Activated T-cell treated with anti-CD3 and anti-CD28 coated beads, Interleukin-2, amount 50 U/mL, for 4 hours (primary cell): Measurements from ENCODE around the gene C6orf141. TPM values are rescaled to one million over a fixed set of nuclear protein-coding genes. Genes with fewer than 3 reads are reported as not detected.

Experiments used
- ATAC-seq, 2 donors: fragments of 200-7000 bp; cut with Tn5 transposase; one replicate each; pipeline ENCODE4 v1.10.0; 2021
- DNase-seq: peaks from one replicate; pipeline ENCODE4 v3.0.0-alpha.2; 2020
- H3K27me3 Mint-ChIP-seq: one replicate; pipeline ENCODE4 v1.8.0; 2021; ENCODE audit warnings: low read depth, mixed read lengths
- H3K36me3 Mint-ChIP-seq: one replicate; pipeline ENCODE4 v1.8.0; 2022; ENCODE audit warnings: mixed read lengths; ENCODE audit not compliant: insufficient read depth
- H3K4me1 Mint-ChIP-seq: one replicate; pipeline ENCODE4 v1.8.0; 2021; ENCODE audit warnings: low read depth, mixed read lengths
- H3K4me3 Mint-ChIP-seq: one replicate; pipeline ENCODE4 v1.8.0; 2021; ENCODE audit warnings: mild to moderate bottlenecking, moderate library complexity, mixed read lengths
- H3K9me3 Mint-ChIP-seq: one replicate; pipeline ENCODE4 v1.8.0; 2021; ENCODE audit warnings: mixed read lengths
- total RNA-seq, 3 donors: library from RNA; stranded (reverse); gene quantifications; one replicate each; pipeline ENCODE4 v1.2.1, GENCODE V29; 2021

C6orf141 gene
- total RNA-seq, 3 donors from 2014 or later = 0.25 TPM; not detected in 2

DNA sequence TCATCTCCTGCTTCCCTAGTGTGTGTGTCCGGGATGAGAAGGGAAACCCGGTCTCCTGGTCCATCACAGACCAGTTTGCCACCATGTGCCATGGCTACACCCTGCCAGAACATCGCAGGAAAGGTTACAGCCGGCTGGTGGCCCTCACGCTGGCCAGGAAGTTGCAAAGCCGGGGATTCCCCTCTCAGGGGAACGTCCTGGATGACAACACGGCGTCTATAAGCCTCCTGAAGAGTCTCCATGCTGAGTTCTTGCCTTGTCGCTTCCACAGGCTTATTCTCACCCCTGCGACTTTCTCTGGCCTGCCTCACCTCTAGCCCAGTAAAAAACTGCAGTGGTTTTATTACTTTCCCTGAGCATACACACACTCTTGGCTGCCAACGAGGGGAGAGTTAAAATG, 23.9 kb upstream of the C6orf141 start:
- H3K27me3 Mint-ChIP-seq = peaks cover 3% of the 10 kb centered on the region
- H3K4me1 Mint-ChIP-seq = no peaks in the 10 kb centered on the region
- ATAC-seq (no peak), DNase-seq (no peak)
- H3K9me3 Mint-ChIP-seq = no peaks in the 10 kb centered on the region
- H3K4me3 Mint-ChIP-seq = no peak overlapping the region
- H3K36me3 Mint-ChIP-seq = no peaks in the 10 kb centered on the region

DNA sequence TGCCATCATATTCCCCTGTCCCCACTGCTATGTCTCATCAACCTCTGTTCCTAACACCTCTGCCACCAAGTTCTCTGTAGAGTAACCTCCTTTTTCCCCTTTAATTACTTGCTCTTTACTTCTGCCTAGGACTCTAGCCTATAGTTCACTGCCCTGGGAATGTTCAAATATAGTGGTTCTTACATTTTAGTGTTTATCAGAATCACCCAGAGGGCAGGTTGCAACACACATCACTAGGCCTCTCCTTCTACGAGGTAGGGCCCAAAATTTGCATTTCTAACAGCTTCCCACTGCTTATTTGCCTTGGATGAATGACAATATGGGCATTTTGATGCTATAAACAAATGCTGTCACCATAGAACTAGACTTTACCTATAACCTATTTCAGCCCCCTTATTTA, 23.1 kb upstream of the C6orf141 start:
- H3K27me3 Mint-ChIP-seq = peaks cover 9% of the 10 kb centered on the region
- no peaks in the 10 kb centered on the region for H3K36me3 Mint-ChIP-seq
- peaks cover 2% of the 10 kb centered on the region for H3K4me1 Mint-ChIP-seq
- H3K4me3 Mint-ChIP-seq = no peak overlapping the region
- no peaks in the 10 kb centered on the region for H3K9me3 Mint-ChIP-seq
- ATAC-seq = no peak
- DNase-seq = no peak

- peaks cover 9% of the 10 kb centered on the region for H3K27me3 Mint-ChIP-seq
- no peak for ATAC-seq
- no peaks in the 10 kb centered on the region for H3K9me3 Mint-ChIP-seq
- H3K4me1 Mint-ChIP-seq = peaks cover 2% of the 10 kb centered on the region
- H3K36me3 Mint-ChIP-seq = no peaks in the 10 kb centered on the region
- no peak for DNase-seq
- no peak overlapping the region for H3K4me3 Mint-ChIP-seq
These were observed 21.9 kb upstream of the C6orf141 start for GRCh38 chr6:49528571-49528970.

GRCh38 chr6:49530141-49530776, 20.2 kb upstream of the C6orf141 start:
- Mint-ChIP-seq H3K27me3 (peaks cover 9% of the 10 kb centered on the region), H3K4me1 (peaks cover 2% of the 10 kb centered on the region), H3K36me3 (no peaks in the 10 kb centered on the region), H3K9me3 (no peaks in the 10 kb centered on the region), H3K4me3 (no peak overlapping the region)
- DNase-seq = no peak
- ATAC-seq = no peak

- ATAC-seq = peak; percentile 48 to 50
- Mint-ChIP-seq H3K4me3 (no peak overlapping the region), H3K36me3 (no peaks in the 10 kb centered on the region)
These were observed 18.5 kb upstream of the C6orf141 start for GRCh38 chr6:49531774-49532569.

GRCh38 chr6:49535795-49536194, 14.7 kb upstream of the C6orf141 start:
- Mint-ChIP-seq H3K4me1 (peaks cover 2% of the 10 kb centered on the region), H3K4me3 (no peak overlapping the region), H3K27me3 (peaks cover 9% of the 10 kb centered on the region), H3K9me3 (no peaks in the 10 kb centered on the region), H3K36me3 (no peaks in the 10 kb centered on the region)
- DNase-seq = no peak
- no peak for ATAC-seq

More at GRCh38 chr6:49531774-49532569, 18.5 kb upstream of the C6orf141 start:
- no peak for DNase-seq
- peaks cover 9% of the 10 kb centered on the region for H3K27me3 Mint-ChIP-seq
- no peaks in the 10 kb centered on the region for H3K9me3 Mint-ChIP-seq
- H3K4me1 Mint-ChIP-seq = peaks cover 2% of the 10 kb centered on the region

- Mint-ChIP-seq H3K27me3 (no peaks in the 10 kb centered on the region), H3K36me3 (no peaks in the 10 kb centered on the region), H3K4me1 (no peaks in the 10 kb centered on the region), H3K9me3 (no peaks in the 10 kb centered on the region), H3K4me3 (no peak overlapping the region)
- no peak for ATAC-seq
- DNase-seq = no peak
These were observed 11.4 kb upstream of the C6orf141 start for GRCh38 chr6:49539102-49539501.

- Mint-ChIP-seq H3K36me3 (no peaks in the 10 kb centered on the region), H3K27me3 (no peaks in the 10 kb centered on the region), H3K9me3 (no peaks in the 10 kb centered on the region), H3K4me3 (no peak overlapping the region), H3K4me1 (no peaks in the 10 kb centered on the region)
- ATAC-seq = no peak
- DNase-seq = no peak
These were observed 9.9 kb upstream of the C6orf141 start for GRCh38 chr6:49540614-49541013.

GRCh38 chr6:49541210-49541724, 9.2 kb upstream of the C6orf141 start:
- Mint-ChIP-seq H3K4me1 (no peaks in the 10 kb centered on the region), H3K9me3 (no peaks in the 10 kb centered on the region), H3K4me3 (no peak overlapping the region), H3K36me3 (no peaks in the 10 kb centered on the region), H3K27me3 (no peaks in the 10 kb centered on the region)
- DNase-seq (no peak), ATAC-seq (no peak)

DNA sequence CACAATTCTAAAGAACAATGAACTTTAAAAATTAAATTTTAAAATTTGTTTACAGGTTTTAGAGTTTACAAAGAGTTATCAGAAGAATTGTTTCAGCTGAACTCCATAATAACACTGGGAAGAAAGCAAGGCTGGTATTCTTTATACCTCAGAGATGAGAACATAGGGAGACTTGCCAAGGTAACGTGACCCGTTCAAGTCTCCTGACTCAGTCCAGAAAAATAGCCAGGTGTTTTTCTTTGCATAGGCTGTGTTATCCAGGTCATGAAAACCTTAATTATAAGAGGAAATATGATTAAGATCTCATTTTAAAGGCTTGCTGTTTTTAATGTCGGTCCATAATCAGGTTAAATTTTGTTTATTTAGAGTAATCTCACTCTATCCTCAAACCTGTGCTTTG, 8.5 kb upstream of the C6orf141 start:
- Mint-ChIP-seq H3K27me3 (no peaks in the 10 kb centered on the region), H3K4me1 (no peaks in the 10 kb centered on the region), H3K36me3 (no peaks in the 10 kb centered on the region), H3K4me3 (no peak overlapping the region), H3K9me3 (no peaks in the 10 kb centered on the region)
- ATAC-seq (no peak), DNase-seq (no peak)

DNA sequence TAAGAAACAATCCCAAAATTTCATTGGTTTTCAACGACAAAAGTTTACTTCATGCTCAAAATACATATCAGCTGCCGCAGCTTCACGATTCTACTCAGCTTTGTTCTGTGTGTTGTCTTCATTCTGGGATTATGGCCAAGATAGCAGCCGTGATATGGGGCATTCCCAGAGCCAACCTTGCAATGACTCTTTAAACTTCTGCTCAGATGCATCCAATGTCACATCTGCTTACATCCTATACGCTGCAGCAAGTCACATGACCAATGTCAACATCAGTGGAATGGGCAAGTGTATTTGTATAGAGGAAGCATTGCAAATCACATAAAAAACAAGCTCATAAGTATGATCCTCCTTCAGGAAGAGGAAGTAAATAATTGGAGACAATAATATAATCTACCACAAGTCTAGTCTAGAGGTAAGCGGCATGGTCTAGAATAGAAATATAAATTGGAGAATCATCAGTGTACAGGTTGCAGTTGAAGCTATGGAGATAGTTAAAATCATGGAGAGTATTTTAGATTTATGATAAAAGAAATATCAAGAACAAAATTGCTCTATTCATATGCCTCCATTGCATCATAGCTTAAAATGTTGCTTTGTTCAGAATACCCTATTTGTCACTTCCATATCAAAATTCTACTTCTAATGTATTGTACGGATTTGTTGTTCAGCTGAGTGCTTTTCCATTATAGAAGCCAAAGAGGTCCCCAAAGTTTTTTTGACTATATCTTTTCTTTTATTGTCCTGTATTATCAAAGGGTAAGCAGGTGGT, 7.2 kb upstream of the C6orf141 start:
- no peaks in the 10 kb centered on the region for H3K36me3 Mint-ChIP-seq
- H3K4me3 Mint-ChIP-seq = no peak overlapping the region
- no peaks in the 10 kb centered on the region for H3K27me3 Mint-ChIP-seq
- no peaks in the 10 kb centered on the region for H3K9me3 Mint-ChIP-seq
- H3K4me1 Mint-ChIP-seq = no peaks in the 10 kb centered on the region
- ATAC-seq (no peak), DNase-seq (no peak)

- H3K4me1 Mint-ChIP-seq = peaks cover 9% of the 10 kb centered on the region
- H3K27me3 Mint-ChIP-seq = peaks cover 18% of the 10 kb centered on the region
- no peaks in the 10 kb centered on the region for H3K9me3 Mint-ChIP-seq
- no peak for ATAC-seq
- no peak for DNase-seq
- H3K4me3 Mint-ChIP-seq = no peak overlapping the region
- H3K36me3 Mint-ChIP-seq = no peaks in the 10 kb centered on the region
These were observed 4.1 kb upstream of the C6orf141 start for GRCh38 chr6:49546331-49546730.

- Mint-ChIP-seq H3K9me3 (no peaks in the 10 kb centered on the region), H3K4me1 (peaks cover 15% of the 10 kb centered on the region), H3K36me3 (no peaks in the 10 kb centered on the region), H3K4me3 (no peak overlapping the region), H3K27me3 (peaks cover 29% of the 10 kb centered on the region)
- DNase-seq = no peak
- no peak for ATAC-seq
These were observed 1.7 kb upstream of the C6orf141 start for GRCh38 chr6:49548613-49549304.
